SJCRH30 (cell line): ENCODE measurements around the gene CACNA1C. TPM values are rescaled to one million over a fixed set of nuclear protein-coding genes. Genes with fewer than 3 reads are reported as not detected.

Experiments used
- DNase-seq, 2 experiments: peaks; one replicate each; pipeline ENCODE4 v3.0.0-alpha.2; 2015 to 2020
- H3K27ac ChIP-seq: fragments of 250-450 bp; sonication (Bioruptor Pico); 2 replicates; pipeline ENCODE4 v1.5.1; 2020; ENCODE audit warnings: mild to moderate bottlenecking, moderate library complexity
- H3K27me3 ChIP-seq: fragments of 250-450 bp; sonication (Bioruptor Pico); 2 replicates; pipeline ENCODE4 v1.5.1; 2020; ENCODE audit warnings: mild to moderate bottlenecking, moderate library complexity
- H3K36me3 ChIP-seq: fragments of 250-450 bp; sonication (Bioruptor Pico); 2 replicates; pipeline ENCODE4 v1.5.1; 2020; ENCODE audit warnings: mild to moderate bottlenecking, moderate library complexity
- H3K4me1 ChIP-seq: fragments of 250-450 bp; sonication (Bioruptor Pico); 2 replicates; pipeline ENCODE4 v1.5.1; 2020; ENCODE audit warnings: mild to moderate bottlenecking, moderate library complexity
- H3K4me3 ChIP-seq: fragments of 250-450 bp; sonication (Bioruptor Pico); 2 replicates; pipeline ENCODE4 v1.5.1; 2020; ENCODE audit warnings: mild to moderate bottlenecking, moderate library complexity
- H3K9me3 ChIP-seq: fragments of 250-450 bp; sonication (Bioruptor Pico); replicated peaks from 2 replicates; pipeline ENCODE4 v1.5.1; 2020; ENCODE audit warnings: mild to moderate bottlenecking, moderate library complexity
- total RNA-seq: library from RNA; depleted of rRNA; stranded (reverse); fragments of >200 nt; shearing (Covaris generic); gene quantifications from 2 replicates; pipeline ENCODE4 v1.2.3, GENCODE V29; 2014

The CACNA1C gene
- total RNA-seq, 1 experiment from 2014 or later = not detected

DNA sequence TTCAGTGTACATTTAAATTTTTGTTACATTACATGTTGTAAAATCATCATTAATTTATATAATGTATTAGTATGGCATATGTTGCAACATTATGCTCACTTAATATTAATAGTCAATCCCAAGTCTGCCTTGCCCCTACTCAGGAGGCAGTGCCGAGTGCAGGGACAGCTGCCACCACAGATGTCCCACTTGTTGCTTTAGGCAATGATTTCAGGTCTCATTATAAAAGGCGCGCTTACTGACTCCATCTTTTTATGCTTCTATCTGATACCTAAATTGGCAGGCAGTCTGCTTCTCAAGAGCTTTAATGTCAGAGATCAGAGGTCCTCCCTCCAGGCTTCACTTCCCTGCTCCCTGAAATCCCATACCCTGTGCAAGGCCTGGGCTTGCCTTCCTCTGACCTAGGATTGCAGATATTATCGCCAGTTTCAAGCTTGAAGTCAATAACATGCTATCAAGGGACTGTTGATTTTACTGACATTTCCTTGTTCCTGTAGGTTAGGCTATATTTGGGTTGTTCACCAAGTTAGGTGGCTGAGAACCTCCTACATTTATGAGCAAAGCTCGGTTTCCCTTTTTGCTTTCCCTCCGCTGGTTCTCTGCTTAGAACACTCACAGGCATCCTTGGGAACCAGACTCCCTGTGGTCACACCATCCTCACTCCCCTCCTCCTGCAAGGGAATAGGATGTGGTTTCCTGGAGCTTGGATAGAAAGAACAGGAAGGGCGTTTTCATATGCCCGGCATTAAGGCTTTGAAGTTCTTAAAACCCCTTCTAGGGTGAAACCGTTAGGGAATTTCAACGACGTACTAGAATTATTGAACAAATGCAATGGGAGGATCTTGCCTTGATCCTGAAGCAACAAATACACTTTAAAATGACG lies 533.6 kb downstream of the CACNA1C start:
- Histone ChIP-seq H3K4me1 (no peaks in the 10 kb centered on the region), H3K36me3 (no peaks in the 10 kb centered on the region), H3K4me3 (no peak overlapping the region), H3K9me3 (no peaks in the 10 kb centered on the region), H3K27ac (no peak overlapping the region), H3K27me3 (peaks cover 50% of the 10 kb centered on the region)
- no peak for DNase-seq

DNA sequence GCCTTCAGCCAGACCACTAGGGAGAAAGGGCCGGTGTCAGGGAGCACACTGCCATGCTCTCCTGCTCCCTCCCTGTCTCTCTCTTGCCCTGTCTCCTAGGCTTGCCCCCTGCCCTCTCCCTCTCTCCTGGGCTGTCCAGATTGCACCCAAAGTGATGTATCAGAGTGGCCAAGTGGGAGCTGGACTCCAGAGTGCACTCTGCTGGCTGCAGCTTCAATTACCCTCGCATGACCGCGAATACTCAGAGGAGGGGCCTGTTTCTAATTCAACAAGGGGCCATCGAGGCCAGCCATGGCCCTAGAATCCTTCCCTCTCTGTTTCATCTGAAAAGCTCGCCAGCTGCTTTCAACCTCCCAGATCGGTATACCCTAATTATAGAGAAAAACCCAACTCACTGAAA lies 535.6 kb downstream of the CACNA1C start:
- no peak overlapping the region for H3K4me3 ChIP-seq
- 0 out of 2 replicates have a peak, but pooled peaks cover 3% of the 10 kb centered on the region for H3K9me3 ChIP-seq
- no peak overlapping the region for H3K27ac ChIP-seq
- H3K27me3 ChIP-seq = peaks cover 40% of the 10 kb centered on the region
- no peak for DNase-seq
- H3K36me3 ChIP-seq = no peaks in the 10 kb centered on the region
- H3K4me1 ChIP-seq = no peaks in the 10 kb centered on the region

DNA sequence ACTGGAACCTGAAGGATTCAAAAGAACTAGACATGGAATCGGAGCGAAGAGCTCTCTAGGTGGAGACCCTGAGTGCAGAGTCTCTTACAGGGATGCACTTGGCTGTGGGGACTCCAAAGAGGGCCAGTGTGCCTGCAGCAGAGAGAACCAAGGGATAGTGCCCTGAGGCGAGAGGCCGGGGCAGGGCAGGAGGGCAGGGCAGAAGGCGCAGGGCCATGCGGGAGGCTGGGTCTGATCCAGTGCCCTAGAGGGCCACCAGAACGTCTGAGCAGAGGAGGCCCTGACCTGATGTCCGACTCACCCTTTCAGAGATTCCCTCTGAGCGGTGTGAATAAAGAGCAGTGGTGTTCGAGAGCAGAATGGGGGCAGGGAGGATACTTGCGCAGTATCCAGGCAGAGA lies 536.6 kb downstream of the CACNA1C start:
- Histone ChIP-seq H3K9me3 (0 out of 2 replicates have a peak, but pooled peaks cover 3% of the 10 kb centered on the region), H3K4me3 (no peak overlapping the region), H3K4me1 (no peaks in the 10 kb centered on the region), H3K36me3 (no peaks in the 10 kb centered on the region), H3K27ac (no peak overlapping the region), H3K27me3 (peaks cover 35% of the 10 kb centered on the region)
- no peak for DNase-seq

DNA sequence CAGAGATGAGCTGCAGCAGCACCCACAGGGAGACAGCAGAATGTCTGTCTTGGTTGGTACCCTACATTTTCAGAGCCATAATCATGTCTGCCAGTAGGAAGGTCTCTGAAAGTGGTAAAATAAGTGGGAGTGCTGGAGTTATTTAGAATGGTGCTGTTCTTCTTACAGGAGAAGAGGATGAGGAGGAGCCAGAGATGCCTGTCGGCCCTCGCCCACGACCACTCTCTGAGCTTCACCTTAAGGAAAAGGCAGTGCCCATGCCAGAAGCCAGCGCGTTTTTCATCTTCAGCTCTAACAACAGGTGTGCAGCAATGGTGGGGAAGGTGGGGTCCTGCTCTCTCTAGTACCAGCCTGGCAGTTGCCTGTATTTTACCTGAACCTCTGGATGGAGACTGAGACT lies 540.3 kb downstream of the CACNA1C start:
- DNase-seq = no peak
- Histone ChIP-seq H3K4me1 (no peaks in the 10 kb centered on the region), H3K9me3 (0 out of 2 replicates have a peak, but pooled peaks cover 6% of the 10 kb centered on the region), H3K4me3 (no peak overlapping the region), H3K27ac (no peak overlapping the region), H3K36me3 (no peaks in the 10 kb centered on the region), H3K27me3 (peaks cover 18% of the 10 kb centered on the region)

DNA sequence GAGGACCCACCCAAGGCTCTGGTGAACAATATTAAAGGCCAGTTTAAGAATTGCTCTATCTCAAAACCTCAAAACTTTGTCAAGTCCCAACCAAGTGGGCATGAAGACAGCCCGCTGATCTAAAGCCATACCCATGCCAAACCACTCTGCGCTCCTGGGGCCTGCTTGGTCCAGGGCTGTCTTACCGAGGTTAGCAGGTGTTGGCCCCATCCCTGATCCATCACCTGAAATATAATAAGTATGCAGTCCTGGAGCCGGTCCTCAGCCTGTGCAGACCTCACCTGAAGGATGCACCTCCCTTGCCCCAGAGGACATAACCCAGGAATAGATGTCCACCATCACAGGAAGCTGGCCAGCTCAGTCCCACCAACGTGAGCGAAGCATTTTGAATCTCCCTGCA lies 543.7 kb downstream of the CACNA1C start:
- H3K4me1 ChIP-seq = no peaks in the 10 kb centered on the region
- H3K4me3 ChIP-seq = no peak overlapping the region
- no peaks in the 10 kb centered on the region for H3K36me3 ChIP-seq
- H3K9me3 ChIP-seq = 0 out of 2 replicates have a peak, but pooled peaks cover 6% of the 10 kb centered on the region
- peaks cover 19% of the 10 kb centered on the region for H3K27me3 ChIP-seq
- no peak for DNase-seq
- no peak overlapping the region for H3K27ac ChIP-seq

DNA sequence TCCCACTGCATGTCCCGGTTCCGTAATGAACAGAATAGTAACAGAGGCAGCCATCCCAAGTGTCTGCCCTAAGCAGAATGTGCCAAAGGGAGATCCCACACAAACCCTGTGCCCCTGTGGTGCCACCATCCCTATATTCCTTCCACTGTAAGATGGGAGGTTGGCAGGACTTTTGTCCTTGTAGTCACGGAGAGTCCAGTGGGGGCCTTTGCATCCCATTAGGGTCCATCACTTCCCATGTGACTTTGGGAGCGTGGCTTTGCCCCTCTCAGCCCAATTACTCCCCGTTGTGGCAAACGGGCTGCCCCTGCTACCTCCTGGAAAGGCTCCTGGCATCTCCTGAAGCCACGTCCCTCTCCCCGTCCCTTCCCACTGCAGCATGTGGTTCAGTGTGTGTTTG lies 552.5 kb downstream of the CACNA1C start:
- Histone ChIP-seq H3K36me3 (no peaks in the 10 kb centered on the region), H3K9me3 (no peaks in the 10 kb centered on the region), H3K27me3 (peaks cover 27% of the 10 kb centered on the region), H3K4me3 (no peak overlapping the region), H3K4me1 (no peaks in the 10 kb centered on the region), H3K27ac (no peak overlapping the region)
- no peak for DNase-seq

- Histone ChIP-seq H3K27me3 (peaks cover 26% of the 10 kb centered on the region), H3K9me3 (no peaks in the 10 kb centered on the region), H3K4me3 (no peak overlapping the region), H3K36me3 (no peaks in the 10 kb centered on the region), H3K4me1 (no peaks in the 10 kb centered on the region), H3K27ac (no peak overlapping the region)
- no peak for DNase-seq
Measured at GRCh38 chr12:2606186-2606910, 553.6 kb downstream of the CACNA1C start.

- Histone ChIP-seq H3K9me3 (no peaks in the 10 kb centered on the region), H3K27ac (no peak overlapping the region), H3K4me1 (no peaks in the 10 kb centered on the region), H3K36me3 (no peaks in the 10 kb centered on the region), H3K4me3 (no peak overlapping the region), H3K27me3 (peaks cover 34% of the 10 kb centered on the region)
- no peak for DNase-seq
Measured at GRCh38 chr12:2607881-2608607, 555.3 kb downstream of the CACNA1C start.

DNA sequence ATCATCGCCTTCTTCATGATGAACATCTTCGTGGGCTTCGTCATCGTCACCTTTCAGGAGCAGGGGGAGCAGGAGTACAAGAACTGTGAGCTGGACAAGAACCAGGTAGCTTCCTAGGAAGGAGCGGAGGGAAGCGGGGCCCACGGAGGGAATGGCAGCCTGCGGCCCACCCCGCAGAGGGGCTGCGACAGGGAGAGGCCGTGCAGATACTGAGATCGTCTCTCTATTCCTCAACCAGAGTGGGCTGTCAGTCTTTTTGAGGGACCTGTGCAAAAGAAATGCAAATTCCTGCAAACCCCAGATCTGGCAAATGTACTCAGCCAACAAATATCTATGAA lies 555.8 kb downstream of the CACNA1C start:
- H3K4me1 ChIP-seq = no peaks in the 10 kb centered on the region
- H3K4me3 ChIP-seq = no peak overlapping the region
- peaks cover 37% of the 10 kb centered on the region for H3K27me3 ChIP-seq

DNA sequence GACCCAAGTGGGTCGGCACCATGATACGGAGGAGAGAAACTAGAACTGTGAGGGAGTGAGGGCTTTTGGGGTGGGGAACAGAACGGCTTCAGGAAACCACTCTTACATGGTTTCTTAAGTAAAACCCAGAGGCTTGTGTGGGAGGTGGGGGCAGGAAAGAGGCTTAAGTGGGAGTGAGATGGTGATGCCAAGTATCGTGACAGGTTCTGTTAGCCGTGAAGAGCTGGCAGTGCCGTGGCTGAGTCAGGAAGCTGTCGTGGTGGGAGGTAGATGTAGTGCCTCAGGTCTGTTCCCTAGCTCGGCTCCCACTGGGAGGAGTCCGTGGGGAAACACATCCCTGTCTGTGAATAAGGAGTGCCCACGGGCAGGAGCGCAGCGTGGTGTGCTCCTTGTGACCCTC lies 556.2 kb downstream of the CACNA1C start:
- Histone ChIP-seq H3K36me3 (no peaks in the 10 kb centered on the region), H3K4me1 (no peaks in the 10 kb centered on the region), H3K4me3 (no peak overlapping the region), H3K27me3 (peaks cover 39% of the 10 kb centered on the region), H3K9me3 (no peaks in the 10 kb centered on the region), H3K27ac (no peak overlapping the region)
- DNase-seq = no peak

More for the DNA sequence above, 555.8 kb downstream of the CACNA1C start:
- DNase-seq = no peak
- no peaks in the 10 kb centered on the region for H3K9me3 ChIP-seq
- no peaks in the 10 kb centered on the region for H3K36me3 ChIP-seq
- H3K27ac ChIP-seq = no peak overlapping the region

DNA sequence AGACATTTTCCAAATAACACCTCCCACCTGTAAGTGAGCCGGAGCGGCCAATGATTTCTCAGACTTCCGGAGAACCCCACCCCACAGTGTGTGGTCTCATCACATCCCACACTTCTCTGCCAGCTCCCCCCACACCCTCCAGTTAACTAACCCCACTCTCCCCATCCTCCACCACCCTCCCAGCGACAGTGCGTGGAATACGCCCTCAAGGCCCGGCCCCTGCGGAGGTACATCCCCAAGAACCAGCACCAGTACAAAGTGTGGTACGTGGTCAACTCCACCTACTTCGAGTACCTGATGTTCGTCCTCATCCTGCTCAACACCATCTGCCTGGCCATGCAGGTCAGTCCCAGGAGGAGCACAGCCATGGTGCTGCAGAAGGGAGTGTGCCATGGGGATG lies 557.6 kb downstream of the CACNA1C start:
- H3K36me3 ChIP-seq = no peaks in the 10 kb centered on the region
- peaks cover 38% of the 10 kb centered on the region for H3K27me3 ChIP-seq
- no peak overlapping the region for H3K27ac ChIP-seq
- DNase-seq = no peak
- no peaks in the 10 kb centered on the region for H3K4me1 ChIP-seq
- H3K4me3 ChIP-seq = no peak overlapping the region
- no peaks in the 10 kb centered on the region for H3K9me3 ChIP-seq

DNA sequence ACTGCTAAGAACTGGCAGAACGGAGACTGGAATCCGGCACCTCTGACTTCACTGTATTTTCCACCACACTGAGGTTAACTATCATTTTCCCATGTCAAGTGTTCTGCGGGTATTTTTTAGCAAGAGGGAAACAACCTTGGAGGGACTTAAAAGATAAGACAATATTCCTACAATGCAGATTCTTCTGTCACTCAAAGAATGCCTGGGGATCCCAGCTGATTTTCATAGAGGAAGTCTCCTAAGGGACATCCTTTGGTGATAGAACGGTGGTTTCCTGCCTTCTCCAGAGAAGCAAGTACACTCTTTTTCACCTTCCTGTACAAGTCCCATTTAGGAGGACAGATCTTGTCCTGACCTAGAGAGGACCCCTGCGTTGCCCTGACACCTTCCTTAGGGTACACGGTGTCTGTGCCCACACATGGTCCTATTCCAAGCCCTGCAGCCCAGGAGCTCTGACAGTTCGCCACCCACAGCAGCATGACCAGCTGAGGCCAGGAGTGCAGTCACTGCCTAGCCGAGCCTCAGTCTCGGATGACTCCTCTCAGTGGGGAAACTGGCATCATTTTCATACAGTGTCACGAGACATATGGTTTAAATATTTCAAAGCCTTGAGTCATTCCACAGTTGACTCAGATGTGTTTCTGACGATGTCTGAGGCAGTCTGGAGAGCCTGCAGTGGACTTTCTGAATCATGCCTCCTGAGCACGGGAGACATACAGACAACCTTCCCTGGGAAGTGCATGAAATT lies 560.7 kb downstream of the CACNA1C start:
- Histone ChIP-seq H3K27me3 (peaks cover 50% of the 10 kb centered on the region), H3K36me3 (no peaks in the 10 kb centered on the region), H3K4me3 (no peak overlapping the region), H3K9me3 (no peaks in the 10 kb centered on the region), H3K27ac (no peak overlapping the region), H3K4me1 (no peaks in the 10 kb centered on the region)
- DNase-seq = no peak

DNA sequence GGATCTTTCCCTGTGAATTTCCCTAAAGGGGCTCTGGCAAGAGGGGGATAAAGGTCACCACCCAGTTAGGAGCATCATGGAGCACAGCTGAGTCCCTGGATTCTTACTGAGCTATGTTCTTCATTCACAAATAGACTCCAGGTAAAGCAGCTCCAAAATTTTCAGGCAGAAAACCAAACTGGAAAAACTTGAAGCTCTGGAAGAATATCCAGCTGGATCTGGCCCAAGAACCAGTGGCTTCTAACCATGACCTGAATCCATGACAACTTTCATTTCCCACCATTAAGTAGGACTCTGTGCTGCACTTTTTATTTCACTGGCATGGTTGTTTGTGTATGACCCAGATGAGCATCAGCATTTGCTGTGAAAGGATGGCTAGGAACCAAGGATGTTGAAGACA lies 561.6 kb downstream of the CACNA1C start:
- Histone ChIP-seq H3K27me3 (peaks cover 47% of the 10 kb centered on the region), H3K36me3 (no peaks in the 10 kb centered on the region), H3K27ac (no peak overlapping the region), H3K4me3 (no peak overlapping the region), H3K9me3 (no peaks in the 10 kb centered on the region), H3K4me1 (no peaks in the 10 kb centered on the region)
- no peak for DNase-seq

DNA sequence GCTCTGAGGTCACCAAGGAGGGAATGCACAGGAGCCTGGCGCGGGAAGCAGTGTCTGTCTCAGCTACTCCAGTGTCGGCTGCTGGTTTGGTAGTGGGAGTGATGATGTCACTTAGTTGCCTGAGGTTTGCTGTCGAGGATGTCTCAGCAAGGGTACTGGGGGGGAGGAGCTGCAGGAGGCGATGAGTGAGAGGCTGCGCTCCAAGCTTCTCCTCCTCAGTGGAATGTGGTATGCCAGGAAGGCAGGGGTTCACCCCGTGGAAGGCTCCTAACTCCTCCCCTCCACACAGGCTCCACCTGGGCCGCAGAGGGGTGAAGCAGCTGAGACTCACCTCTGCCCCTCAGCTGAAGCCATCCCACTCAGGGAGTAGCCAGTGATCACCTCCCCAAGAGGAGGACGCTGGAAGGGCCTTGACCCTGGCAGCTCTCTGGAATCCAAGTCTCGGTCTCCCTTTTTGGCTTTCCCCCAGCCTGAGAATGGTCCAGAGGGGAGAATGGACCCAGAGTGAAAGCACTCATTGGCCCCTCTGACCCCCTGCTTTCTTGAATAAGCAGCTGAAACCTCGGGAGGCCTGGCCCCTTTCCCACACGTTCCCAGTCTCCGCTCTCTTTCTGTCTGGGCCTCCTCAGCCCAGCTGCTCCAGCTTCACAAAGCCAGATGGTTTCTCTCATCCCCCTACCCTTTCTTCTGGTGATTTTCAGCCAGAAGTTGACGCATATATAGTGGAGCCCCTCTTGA lies 563.0 kb downstream of the CACNA1C start:
- no peak overlapping the region for H3K4me3 ChIP-seq
- DNase-seq = no peak
- peaks cover 50% of the 10 kb centered on the region for H3K27me3 ChIP-seq
- no peaks in the 10 kb centered on the region for H3K36me3 ChIP-seq
- no peaks in the 10 kb centered on the region for H3K4me1 ChIP-seq
- no peaks in the 10 kb centered on the region for H3K9me3 ChIP-seq
- H3K27ac ChIP-seq = no peak overlapping the region
